ENCODE results near the gene EPB41. TPM values are rescaled to one million over a fixed set of nuclear protein-coding genes. Genes with fewer than 3 reads are reported as not detected.
A peak's percentile ranks its signal among the peaks of the same experiment; 100 is the strongest.
"Not testable (repeated sequence)": the region's sequence is repeated elsewhere in the genome, so short reads cannot be mapped to it uniquely, and the experiment has no call there.

The EPB41 gene
- total RNA-seq, 1 donor from 2014 or later: 37.6 TPM

GRCh38 chr1:29033829-29034466, 119.6 kb downstream of the EPB41 start:
- Histone ChIP-seq H3K4me3 (ENCODE audit: low read length in 3 of 3) (no peak overlapping the region), H3K36me3 (ENCODE audit: control insufficient read depth in 3 of 3, insufficient read depth in 3 of 3, low read length in 3 of 3) (peaks cover 4 to 13% (median 8%) of the 10 kb centered on the region in 3 donors), H3K9me3 (ENCODE audit: control insufficient read depth in 3 of 3, low read length in 3 of 3) (no peaks in the 10 kb centered on the region), H3K4me1 (ENCODE audit: control insufficient read depth in 3 of 3, insufficient read depth in 3 of 3, low read length in 3 of 3) (peaks cover 0 to 3% (median 0%) of the 10 kb centered on the region in 3 donors), H3K9ac (ENCODE audit: low read depth in 1 of 3, low read length in 3 of 3) (no peak overlapping the region), H3K27me3 (ENCODE audit: control insufficient read depth in 3 of 3, insufficient read depth in 3 of 3, low read length in 3 of 3) (no peaks in the 10 kb centered on the region), H3K27ac (ENCODE audit: low read depth, low read length) (no peak overlapping the region)

GRCh38 chr1:29043274-29043965, 129.1 kb downstream of the EPB41 start:
- Histone ChIP-seq H3K36me3 (ENCODE audit: control insufficient read depth in 3 of 3, insufficient read depth in 3 of 3, low read length in 3 of 3) (peaks cover 3 to 4% (median 3%) of the 10 kb centered on the region in 3 donors), H3K27ac (ENCODE audit: low read depth, low read length) (no peak overlapping the region), H3K9me3 (ENCODE audit: control insufficient read depth in 3 of 3, low read length in 3 of 3) (no peaks in the 10 kb centered on the region), H3K4me1 (ENCODE audit: control insufficient read depth in 3 of 3, insufficient read depth in 3 of 3, low read length in 3 of 3) (peaks cover 0 to 6% (median 0%) of the 10 kb centered on the region in 3 donors), H3K4me3 (ENCODE audit: low read length in 3 of 3) (no peak overlapping the region), H3K9ac (ENCODE audit: low read depth in 1 of 3, low read length in 3 of 3) (peak overlapping the region in 1 of 3 donors; percentile 22), H3K27me3 (ENCODE audit: control insufficient read depth in 3 of 3, insufficient read depth in 3 of 3, low read length in 3 of 3) (no peaks in the 10 kb centered on the region)

- H3K27ac ChIP-seq (ENCODE audit: low read depth, low read length): no peak overlapping the region
- H3K27me3 ChIP-seq (ENCODE audit: control insufficient read depth in 3 of 3, insufficient read depth in 3 of 3, low read length in 3 of 3): no peaks in the 10 kb centered on the region
These were observed 129.6 kb downstream of the EPB41 start for GRCh38 chr1:29044010-29044409.

GRCh38 chr1:29045663-29046062, 131.3 kb downstream of the EPB41 start:
- not testable (repeated sequence) for H3K4me3 ChIP-seq (ENCODE audit: low read length in 3 of 3); H3K9ac ChIP-seq (ENCODE audit: low read depth in 1 of 3, low read length in 3 of 3); H3K9me3 ChIP-seq (ENCODE audit: control insufficient read depth in 3 of 3, low read length in 3 of 3); H3K27me3 ChIP-seq (ENCODE audit: control insufficient read depth in 3 of 3, insufficient read depth in 3 of 3, low read length in 3 of 3); H3K36me3 ChIP-seq (ENCODE audit: control insufficient read depth in 3 of 3, insufficient read depth in 3 of 3, low read length in 3 of 3); H3K27ac ChIP-seq (ENCODE audit: low read depth, low read length); H3K4me1 ChIP-seq (ENCODE audit: control insufficient read depth in 3 of 3, insufficient read depth in 3 of 3, low read length in 3 of 3)

More at GRCh38 chr1:29044010-29044409, 129.6 kb downstream of the EPB41 start:
- H3K9me3 ChIP-seq (ENCODE audit: control insufficient read depth in 3 of 3, low read length in 3 of 3): no peaks in the 10 kb centered on the region
- H3K9ac ChIP-seq (ENCODE audit: low read depth in 1 of 3, low read length in 3 of 3): no peak overlapping the region
- peaks cover 3 to 4% (median 3%) of the 10 kb centered on the region in 3 donors for H3K36me3 ChIP-seq (ENCODE audit: control insufficient read depth in 3 of 3, insufficient read depth in 3 of 3, low read length in 3 of 3)
- no peak overlapping the region for H3K4me3 ChIP-seq (ENCODE audit: low read length in 3 of 3)
- peaks cover 0 to 6% (median 0%) of the 10 kb centered on the region in 3 donors for H3K4me1 ChIP-seq (ENCODE audit: control insufficient read depth in 3 of 3, insufficient read depth in 3 of 3, low read length in 3 of 3)

- H3K36me3 ChIP-seq (ENCODE audit: control insufficient read depth in 3 of 3, insufficient read depth in 3 of 3, low read length in 3 of 3): no peaks in the 10 kb centered on the region
- no peaks in the 10 kb centered on the region for H3K9me3 ChIP-seq (ENCODE audit: control insufficient read depth in 3 of 3, low read length in 3 of 3)
- no peak overlapping the region for H3K4me3 ChIP-seq (ENCODE audit: low read length in 3 of 3)
- no peak overlapping the region for H3K27ac ChIP-seq (ENCODE audit: low read depth, low read length)
- peaks cover 0 to 6% (median 0%) of the 10 kb centered on the region in 3 donors for H3K4me1 ChIP-seq (ENCODE audit: control insufficient read depth in 3 of 3, insufficient read depth in 3 of 3, low read length in 3 of 3)
- no peak overlapping the region for H3K9ac ChIP-seq (ENCODE audit: low read depth in 1 of 3, low read length in 3 of 3)
- no peaks in the 10 kb centered on the region for H3K27me3 ChIP-seq (ENCODE audit: control insufficient read depth in 3 of 3, insufficient read depth in 3 of 3, low read length in 3 of 3)
These were observed 132.8 kb downstream of the EPB41 start for GRCh38 chr1:29047142-29047541.

- no peak overlapping the region for H3K4me3 ChIP-seq (ENCODE audit: low read length in 3 of 3)
- no peak overlapping the region for H3K27ac ChIP-seq (ENCODE audit: low read depth, low read length)
- no peaks in the 10 kb centered on the region for H3K27me3 ChIP-seq (ENCODE audit: control insufficient read depth in 3 of 3, insufficient read depth in 3 of 3, low read length in 3 of 3)
- H3K36me3 ChIP-seq (ENCODE audit: control insufficient read depth in 3 of 3, insufficient read depth in 3 of 3, low read length in 3 of 3): peaks cover 0 to 2% (median 0%) of the 10 kb centered on the region in 3 donors
- H3K9me3 ChIP-seq (ENCODE audit: control insufficient read depth in 3 of 3, low read length in 3 of 3): no peaks in the 10 kb centered on the region
- H3K4me1 ChIP-seq (ENCODE audit: control insufficient read depth in 3 of 3, insufficient read depth in 3 of 3, low read length in 3 of 3): no peaks in the 10 kb centered on the region
- no peak overlapping the region for H3K9ac ChIP-seq (ENCODE audit: low read depth in 1 of 3, low read length in 3 of 3)
These were observed 135.8 kb downstream of the EPB41 start for GRCh38 chr1:29050166-29050565.

- Histone ChIP-seq H3K4me1 (ENCODE audit: control insufficient read depth in 3 of 3, insufficient read depth in 3 of 3, low read length in 3 of 3) (no peaks in the 10 kb centered on the region), H3K9me3 (ENCODE audit: control insufficient read depth in 3 of 3, low read length in 3 of 3) (no peaks in the 10 kb centered on the region), H3K9ac (ENCODE audit: low read depth in 1 of 3, low read length in 3 of 3) (no peak overlapping the region), H3K27ac (ENCODE audit: low read depth, low read length) (no peak overlapping the region), H3K27me3 (ENCODE audit: control insufficient read depth in 3 of 3, insufficient read depth in 3 of 3, low read length in 3 of 3) (no peaks in the 10 kb centered on the region), H3K36me3 (ENCODE audit: control insufficient read depth in 3 of 3, insufficient read depth in 3 of 3, low read length in 3 of 3) (peaks cover 0 to 2% (median 0%) of the 10 kb centered on the region in 3 donors), H3K4me3 (ENCODE audit: low read length in 3 of 3) (no peak overlapping the region)
These were observed 137.7 kb downstream of the EPB41 start for GRCh38 chr1:29052100-29052499.

GRCh38 chr1:29052941-29053340, 138.6 kb downstream of the EPB41 start:
- Histone ChIP-seq H3K9ac (ENCODE audit: low read depth in 1 of 3, low read length in 3 of 3) (no peak overlapping the region), H3K9me3 (ENCODE audit: control insufficient read depth in 3 of 3, low read length in 3 of 3) (no peaks in the 10 kb centered on the region), H3K4me3 (ENCODE audit: low read length in 3 of 3) (no peak overlapping the region), H3K27ac (ENCODE audit: low read depth, low read length) (no peak overlapping the region), H3K27me3 (ENCODE audit: control insufficient read depth in 3 of 3, insufficient read depth in 3 of 3, low read length in 3 of 3) (no peaks in the 10 kb centered on the region), H3K36me3 (ENCODE audit: control insufficient read depth in 3 of 3, insufficient read depth in 3 of 3, low read length in 3 of 3) (peaks cover 0 to 2% (median 0%) of the 10 kb centered on the region in 3 donors), H3K4me1 (ENCODE audit: control insufficient read depth in 3 of 3, insufficient read depth in 3 of 3, low read length in 3 of 3) (no peaks in the 10 kb centered on the region)

- Histone ChIP-seq H3K4me1 (ENCODE audit: control insufficient read depth in 3 of 3, insufficient read depth in 3 of 3, low read length in 3 of 3) (no peaks in the 10 kb centered on the region), H3K9me3 (ENCODE audit: control insufficient read depth in 3 of 3, low read length in 3 of 3) (no peaks in the 10 kb centered on the region), H3K9ac (ENCODE audit: low read depth in 1 of 3, low read length in 3 of 3) (no peak overlapping the region), H3K4me3 (ENCODE audit: low read length in 3 of 3) (no peak overlapping the region), H3K27ac (ENCODE audit: low read depth, low read length) (no peak overlapping the region), H3K27me3 (ENCODE audit: control insufficient read depth in 3 of 3, insufficient read depth in 3 of 3, low read length in 3 of 3) (no peaks in the 10 kb centered on the region), H3K36me3 (ENCODE audit: control insufficient read depth in 3 of 3, insufficient read depth in 3 of 3, low read length in 3 of 3) (peaks cover 0 to 5% (median 0%) of the 10 kb centered on the region in 3 donors)
These were observed 140.8 kb downstream of the EPB41 start for GRCh38 chr1:29055160-29055559.

GRCh38 chr1:29056256-29056655, 141.9 kb downstream of the EPB41 start:
- Histone ChIP-seq H3K27me3 (ENCODE audit: control insufficient read depth in 3 of 3, insufficient read depth in 3 of 3, low read length in 3 of 3) (no peaks in the 10 kb centered on the region), H3K27ac (ENCODE audit: low read depth, low read length) (no peak overlapping the region), H3K9ac (ENCODE audit: low read depth in 1 of 3, low read length in 3 of 3) (no peak overlapping the region), H3K4me1 (ENCODE audit: control insufficient read depth in 3 of 3, insufficient read depth in 3 of 3, low read length in 3 of 3) (no peaks in the 10 kb centered on the region), H3K36me3 (ENCODE audit: control insufficient read depth in 3 of 3, insufficient read depth in 3 of 3, low read length in 3 of 3) (peaks cover 0 to 5% (median 0%) of the 10 kb centered on the region in 3 donors), H3K9me3 (ENCODE audit: control insufficient read depth in 3 of 3, low read length in 3 of 3) (no peaks in the 10 kb centered on the region), H3K4me3 (ENCODE audit: low read length in 3 of 3) (no peak overlapping the region)

Data from skeletal muscle tissue (tissue), 4 donors.